ENCODE results near the gene ZC2HC1B. TPM values are rescaled to one million over a fixed set of nuclear protein-coding genes. Genes with fewer than 3 reads are reported as not detected.

ZC2HC1B gene
- total and polyA plus RNA-seq, 9 of the 15 experiments (the other 6 are each of a cell fraction or from before 2014, with no cell fraction given), result not detected

GRCh38 chr6:143867236-143867635 is 3.0 kb downstream of the ZC2HC1B start:
- H3K27ac ChIP-seq (ENCODE audit: extremely low read depth, low read depth, low read length), result no peak overlapping the region
- H2AFZ ChIP-seq (ENCODE audit: low read depth, low read length), result no peak overlapping the region
- peaks cover 30% of the 10 kb centered on the region for H3K36me3 ChIP-seq (ENCODE audit: control insufficient read depth, insufficient read depth, low read length)
- ChIA-PET CTCF (ENCODE audit: low intra/inter-chr PET ratio) (no interaction called here), POLR2A (no interaction called here)
- H3K79me2 ChIP-seq (ENCODE audit: control insufficient read depth, insufficient read depth, low read length), result no peaks in the 10 kb centered on the region
- H3K27me3 ChIP-seq (ENCODE audit: control insufficient read depth in 2 of 2, insufficient read depth in 2 of 2, low read length in 2 of 2), result no peaks in the 10 kb centered on the region
- H3K9me3 ChIP-seq (replicated peaks; ENCODE audit: control insufficient read depth, insufficient read depth, low read depth, low read length), result no peaks in the 10 kb centered on the region
- H3K4me3 ChIP-seq, result no peak overlapping the region
- H3K4me2 ChIP-seq (ENCODE audit: insufficient read depth, low read length), result no peak overlapping the region
- no peak overlapping the region for H3K9ac ChIP-seq (ENCODE audit: insufficient read depth in 1 of 2, low read depth in 2 of 2, low read length in 2 of 2)
- TF ChIP-seq ZNF232 (CRISPR knock-in tag; IDR thresholded peaks at IDR 0.05) (no peak), HCFC1 (IDR thresholded peaks at IDR 0.05; ENCODE audit: low read depth, low read length) (no peak), FIP1L1 (IDR thresholded peaks at IDR 0.05; ENCODE audit: low read depth, low read length, poor library complexity, severe bottlenecking) (no peak), CLOCK (CRISPR knock-in tag; IDR thresholded peaks at IDR 0.05; ENCODE audit: borderline replicate concordance) (no peak), CAMTA2 (CRISPR knock-in tag; conservative IDR thresholded peaks at IDR 0.05) (no peak)
- intact Hi-C loops (cut with micrococcal nuclease), result loop anchor here (10.0 kb wide), 1 partner anchor 148 kb away; no protein-coding TSS in a partner anchor
- no peak for ATAC-seq
- no peak for DNase-seq (ENCODE audit: extremely low read depth in 1 of 4, low spot score in 3 of 4)
- H4K20me1 ChIP-seq (replicated peaks; ENCODE audit: control insufficient read depth, insufficient read depth, low read length), result no peaks in the 10 kb centered on the region
- in situ Hi-C loops (cut with MboI), result no loop called here
- H3K4me1 ChIP-seq (replicated peaks in 1 of 2; ENCODE audit: control insufficient read depth in 2 of 2, insufficient read depth in 2 of 2, low read length in 2 of 2), result no peaks in the 10 kb centered on the region
- H3K9me1 ChIP-seq (ENCODE audit: control insufficient read depth, insufficient read depth, low read length), result no peaks in the 10 kb centered on the region
- FAIRE-seq, result no peak
- no TSS peak for BruUV-seq (replicated peaks)

All from K562 (cell line).